GM23338 (cell line): ENCODE results near the gene TMA7. TPM values are rescaled to one million over a fixed set of nuclear protein-coding genes. Genes with fewer than 3 reads are reported as not detected.
A peak's percentile ranks its signal among the peaks of the same experiment; 100 is the strongest.

Source experiments
- ATAC-seq: fragments of 200-7000 bp; cut with Tn5 transposase; 3 replicates; pipeline ENCODE4 v1.9.1; 2020
- DNase-seq: peaks from one replicate; pipeline ENCODE4 v3.0.0-alpha.2; 2015; ENCODE audit warnings: low spot score
- H2AFZ ChIP-seq: fragments of 200-600 bp; sonication (generic); 2 replicates; pipeline ENCODE4 v1.8.0; 2016; ENCODE audit warnings: antibody characterized with exemption, mild to moderate bottlenecking, moderate library complexity
- H3F3A ChIP-seq: fragments of 200-600 bp; sonication (generic); replicated peaks from 2 replicates; pipeline ENCODE4 v1.8.0; 2017; ENCODE audit warnings: antibody characterized with exemption, mixed run types, low read depth
- H3K27ac ChIP-seq: fragments of 200-600 bp; sonication (generic); 2 replicates; pipeline ENCODE4 v1.6.1; 2016; ENCODE audit warnings: low read depth
- H3K27me3 ChIP-seq: fragments of 200-600 bp; sonication (generic); 2 replicates; pipeline ENCODE4 v1.8.0; 2016; ENCODE audit warnings: mild to moderate bottlenecking, mixed run types, moderate library complexity; ENCODE audit not compliant: insufficient read depth
- H3K36me3 ChIP-seq: fragments of 200-600 bp; sonication (generic); 2 replicates; pipeline ENCODE4 v1.8.0; 2016; ENCODE audit warnings: mild to moderate bottlenecking; ENCODE audit not compliant: insufficient read depth
- H3K4me1 ChIP-seq: fragments of 200-600 bp; sonication (generic); 2 replicates; pipeline ENCODE4 v1.8.0; 2016; ENCODE audit warnings: mild to moderate bottlenecking, moderate library complexity; ENCODE audit not compliant: insufficient read depth
- H3K4me2 ChIP-seq: fragments of 200-600 bp; sonication (generic); 2 replicates; pipeline ENCODE4 v1.7.1; 2017; ENCODE audit warnings: mixed run types
- H3K4me3 ChIP-seq: fragments of 200-600 bp; sonication (generic); 2 replicates; pipeline ENCODE4 v1.6.1; 2016; ENCODE audit warnings: mixed run types
- H3K79me2 ChIP-seq: fragments of 200-600 bp; sonication (generic); replicated peaks from 2 replicates; pipeline ENCODE4 v1.8.0; 2017; ENCODE audit warnings: mild to moderate bottlenecking; ENCODE audit not compliant: insufficient read depth
- H3K9me2 ChIP-seq: fragments of 200-600 bp; sonication (generic); 2 replicates; pipeline ENCODE4 v1.8.0; 2017; ENCODE audit not compliant: insufficient read depth
- H4K20me1 ChIP-seq: fragments of 200-600 bp; sonication (generic); replicated peaks from 2 replicates; pipeline ENCODE4 v1.8.0; 2017; ENCODE audit warnings: mild to moderate bottlenecking; ENCODE audit not compliant: insufficient read depth
- H3K27ac Mint-ChIP-seq: 2 replicates; pipeline ENCODE4 v1.8.0; 2020; ENCODE audit warnings: inconsistent platforms, mild to moderate bottlenecking, moderate library complexity, mixed read lengths
- H3K27me3 Mint-ChIP-seq: 3 replicates; pipeline ENCODE4 v1.8.0; 2022; ENCODE audit warnings: low read depth, mild to moderate bottlenecking, moderate library complexity, mixed read lengths, inconsistent platforms; ENCODE audit not compliant: insufficient read depth, poor library complexity
- H3K36me3 Mint-ChIP-seq: 3 replicates; pipeline ENCODE4 v1.8.0; 2021; ENCODE audit warnings: low read depth, mild to moderate bottlenecking, inconsistent platforms, moderate library complexity, mixed read lengths
- H3K4me1 Mint-ChIP-seq: 3 replicates; pipeline ENCODE4 v1.8.0; 2020; ENCODE audit warnings: mild to moderate bottlenecking, inconsistent platforms, mixed read lengths
- H3K4me3 Mint-ChIP-seq: 3 replicates; pipeline ENCODE4 v1.8.0; 2021; ENCODE audit warnings: moderate library complexity, mild to moderate bottlenecking, inconsistent platforms, mixed read lengths
- H3K9me3 Mint-ChIP-seq: 3 replicates; pipeline ENCODE4 v1.8.0; 2020; ENCODE audit warnings: moderate library complexity, mild to moderate bottlenecking, inconsistent platforms, mixed read lengths
- CTCF ChIP-seq, 2 experiments: fragments of 200-600 bp in 1 of 2; sonication (generic) in 1 of 2; conservative IDR thresholded peaks; 2 replicates each; pipeline versions ENCODE4 v1.5.1 to v1.6.1; 2016 to 2017; ENCODE audit warnings: antibody characterized with exemption in 2 of 2, low read depth in 2 of 2, mild to moderate bottlenecking in 2 of 2, moderate library complexity in 1 of 2
- POLR2AphosphoS5 ChIP-seq: IDR thresholded peaks from 2 replicates; pipeline ENCODE4 v1.6.1; 2016; ENCODE audit warnings: antibody characterized with exemption, low read depth
- REST ChIP-seq: IDR thresholded peaks from one replicate; pipeline ENCODE4 v1.6.1; 2018; ENCODE audit warnings: antibody characterized with exemption; ENCODE audit not compliant: unreplicated experiment
- STAT1 ChIP-seq: IDR thresholded peaks from one replicate; pipeline ENCODE4 v1.6.1; 2016; ENCODE audit warnings: antibody characterized with exemption; ENCODE audit not compliant: unreplicated experiment
- ZNF114 ChIP-seq: fragments of 250-450 bp; sonication (Bioruptor Pico); IDR thresholded peaks from 2 replicates; pipeline ENCODE4 v1.5.0; 2020; ENCODE audit warnings: mild to moderate bottlenecking, moderate library complexity
- ZNF462 ChIP-seq: fragments of 250-450 bp; sonication (Bioruptor Pico); IDR thresholded peaks from 2 replicates; pipeline ENCODE4 v1.5.0; 2020; ENCODE audit warnings: mild to moderate bottlenecking, moderate library complexity
- polyA plus RNA-seq: library from polyadenylated mRNA; unstranded; fragments of >200 nt; fragmentation: Nextera tagmentation; extraction: Ambion mirVana; gene quantifications from 2 replicates; pipeline ENCODE4 v1.2.1, GENCODE V29; 2016
- total RNA-seq: library from RNA; depleted of rRNA; stranded (reverse); fragments of >200 nt; shearing (Covaris generic); gene quantifications from 2 replicates; pipeline ENCODE4 v1.2.3, GENCODE V29; 2014

TMA7 gene
- total and polyA plus RNA-seq, 2 experiments from 2014 or later, result 419 to 2,089 TPM

- Mint-ChIP-seq H3K4me1 (peaks cover 22% of the 10 kb centered on the region), H3K27me3 (peaks cover 6% of the 10 kb centered on the region), H3K27ac (no peak overlapping the region), H3K9me3 (no peaks in the 10 kb centered on the region), H3K4me3 (peak overlapping the region; percentile 93), H3K36me3 (peaks cover 43% of the 10 kb centered on the region)
- H3F3A ChIP-seq, result peaks cover 52% of the 10 kb centered on the region
- TF ChIP-seq CTCF (conservative IDR thresholded peaks at IDR 0.05; ENCODE audit: low read depth in 2 of 2) (no peak), ZNF462 (no peak), POLR2AphosphoS5 (no peak), ZNF114 (CRISPR knock-in tag) (no peak), STAT1 (no peak), REST (no peak)
- H3K4me2 ChIP-seq, result peak overlapping the region; percentile 92; the same call in 1 of the 2 replicates
- ATAC-seq, result no peak
- no peaks in the 10 kb centered on the region for H3K9me2 ChIP-seq
- H3K4me1 ChIP-seq, result peaks cover 14% of the 10 kb centered on the region; the same call in 1 of the 2 replicates
- H4K20me1 ChIP-seq, result peaks cover 23% of the 10 kb centered on the region
- H3K4me3 ChIP-seq, result peak overlapping the region; percentile 85
- H3K79me2 ChIP-seq, result peaks cover 48% of the 10 kb centered on the region
- H3K27me3 ChIP-seq, result no peaks in the 10 kb centered on the region
- H3K36me3 ChIP-seq, result peaks cover 20% of the 10 kb centered on the region
- H2AFZ ChIP-seq, result no peak overlapping the region
- peak overlapping the region; percentile 81 for H3K27ac ChIP-seq
- DNase-seq, result no peak
Observed at GRCh38 chr3:48441940-48442339, 1.9 kb downstream of the TMA7 start.
